ENCODE results near the gene CXorf58.

Gene CXorf58

DNA sequence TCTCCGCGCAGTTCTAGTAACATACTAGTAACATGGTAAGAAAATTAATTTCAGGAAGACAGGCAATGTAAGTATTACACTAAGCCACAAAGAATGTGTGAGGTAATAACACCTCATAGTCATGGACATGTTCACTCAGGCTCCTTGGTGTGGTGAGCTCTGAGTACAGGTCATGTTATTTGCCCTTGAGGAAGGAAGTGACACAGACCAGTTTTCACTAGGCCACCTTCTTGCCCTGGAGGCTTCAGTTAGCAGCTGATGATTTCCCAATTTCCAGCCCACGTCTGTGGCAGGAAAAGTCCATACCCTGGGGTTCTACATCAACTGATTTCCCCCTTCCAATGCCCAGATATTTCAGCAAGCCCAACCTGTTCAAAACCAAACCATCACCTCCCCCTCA lies 6.7 kb upstream of the CXorf58 start:
- Histone ChIP-seq H3K27ac (ENCODE audit: low read depth, low read length) (no peak overlapping the region), H3K27me3 (ENCODE audit: insufficient read depth, low read length) (no peaks in the 10 kb centered on the region), H3K9ac (ENCODE audit: low read depth, low read length) (no peak overlapping the region), H3K4me3 (ENCODE audit: low read length) (no peak overlapping the region), H3K36me3 (ENCODE audit: insufficient read depth, low read length) (no peaks in the 10 kb centered on the region), H3K4me1 (ENCODE audit: insufficient read depth, low read length) (peaks cover 22% of the 10 kb centered on the region), H3K9me3 (ENCODE audit: insufficient read depth, low read depth, low read length) (no peaks in the 10 kb centered on the region)
- 77% methylated on average over 1 of the region's 3 CpGs for WGBS

DNA sequence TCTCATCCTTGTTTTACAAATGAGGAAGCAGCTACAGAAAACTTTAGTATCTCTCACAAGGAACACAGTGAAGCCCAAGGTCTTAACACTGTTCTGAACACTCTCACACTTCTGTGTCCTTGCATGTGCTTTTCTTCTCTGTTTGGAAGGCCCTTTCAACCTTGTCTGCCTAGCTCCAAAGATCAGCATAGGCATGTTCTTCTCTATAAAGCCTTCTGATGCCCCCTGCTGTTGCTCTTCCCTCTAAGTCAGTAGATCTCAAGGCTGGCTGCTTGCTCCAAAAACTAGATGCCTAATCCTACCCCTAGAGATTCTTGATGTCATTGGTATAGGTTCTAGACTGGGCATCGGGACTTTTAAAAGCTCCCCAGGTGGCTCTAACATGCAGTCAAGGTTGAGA lies 6.0 kb upstream of the CXorf58 start:
- Histone ChIP-seq H3K9me3 (ENCODE audit: insufficient read depth, low read depth, low read length) (no peaks in the 10 kb centered on the region), H3K27me3 (ENCODE audit: insufficient read depth, low read length) (no peaks in the 10 kb centered on the region), H3K36me3 (ENCODE audit: insufficient read depth, low read length) (no peaks in the 10 kb centered on the region), H3K4me1 (ENCODE audit: insufficient read depth, low read length) (peaks cover 22% of the 10 kb centered on the region), H3K9ac (ENCODE audit: low read depth, low read length) (no peak overlapping the region), H3K27ac (ENCODE audit: low read depth, low read length) (no peak overlapping the region), H3K4me3 (ENCODE audit: low read length) (no peak overlapping the region)
- 83% methylated on average over 1 of the region's 1 CpG for WGBS

DNA sequence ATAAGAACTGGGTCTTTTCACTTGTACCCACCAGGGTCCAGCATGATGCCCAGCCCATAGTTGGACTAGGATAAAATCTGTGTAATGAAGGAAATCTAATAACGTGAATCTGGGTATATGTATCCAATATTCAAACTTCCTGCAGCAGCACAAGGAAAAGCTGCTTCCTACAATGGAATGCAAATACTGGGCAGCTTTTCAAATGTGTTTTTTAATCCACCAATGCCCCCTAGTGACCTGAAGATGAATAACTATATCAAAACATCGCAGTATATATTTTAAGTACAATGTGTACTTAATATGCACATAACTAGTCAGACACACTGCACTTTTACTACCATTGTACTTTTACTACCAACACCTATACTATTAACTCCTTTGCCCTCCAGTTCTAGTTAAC lies 5.4 kb upstream of the CXorf58 start:
- Histone ChIP-seq H3K36me3 (ENCODE audit: insufficient read depth, low read length) (no peaks in the 10 kb centered on the region), H3K9ac (ENCODE audit: low read depth, low read length) (no peak overlapping the region), H3K27me3 (ENCODE audit: insufficient read depth, low read length) (no peaks in the 10 kb centered on the region), H3K9me3 (ENCODE audit: insufficient read depth, low read depth, low read length) (no peaks in the 10 kb centered on the region), H3K4me1 (ENCODE audit: insufficient read depth, low read length) (peaks cover 22% of the 10 kb centered on the region), H3K4me3 (ENCODE audit: low read length) (no peak overlapping the region), H3K27ac (ENCODE audit: low read depth, low read length) (no peak overlapping the region)
- WGBS = 20% methylated on average over 1 of the region's 2 CpGs

- Histone ChIP-seq H3K9ac (ENCODE audit: low read depth, low read length) (no peak overlapping the region), H3K36me3 (ENCODE audit: insufficient read depth, low read length) (no peaks in the 10 kb centered on the region), H3K4me3 (ENCODE audit: low read length) (no peak overlapping the region), H3K27ac (ENCODE audit: low read depth, low read length) (no peak overlapping the region), H3K9me3 (ENCODE audit: insufficient read depth, low read depth, low read length) (no peaks in the 10 kb centered on the region), H3K4me1 (ENCODE audit: insufficient read depth, low read length) (peaks cover 18% of the 10 kb centered on the region), H3K27me3 (ENCODE audit: insufficient read depth, low read length) (no peaks in the 10 kb centered on the region)
- WGBS = 87% methylated on average over 2 of the region's 2 CpGs
These were observed 3.7 kb upstream of the CXorf58 start for GRCh38 chrX:23904096-23904495.

GRCh38 chrX:23907111-23907497 lies 702 bp upstream of the CXorf58 start:
- Histone ChIP-seq H3K9ac (ENCODE audit: low read depth, low read length) (peak overlapping the region; percentile 86), H3K4me1 (ENCODE audit: insufficient read depth, low read length) (peaks cover 3% of the 10 kb centered on the region; the same call in 1 of the 2 replicates), H3K4me3 (ENCODE audit: low read length) (peak overlapping the region; percentile 83), H3K36me3 (ENCODE audit: insufficient read depth, low read length) (no peaks in the 10 kb centered on the region), H3K9me3 (ENCODE audit: insufficient read depth, low read depth, low read length) (no peaks in the 10 kb centered on the region), H3K27me3 (ENCODE audit: insufficient read depth, low read length) (no peaks in the 10 kb centered on the region), H3K27ac (ENCODE audit: low read depth, low read length) (peak overlapping the region; percentile 96)
- WGBS = 0% methylated on average over 9 of the region's 12 CpGs

DNA sequence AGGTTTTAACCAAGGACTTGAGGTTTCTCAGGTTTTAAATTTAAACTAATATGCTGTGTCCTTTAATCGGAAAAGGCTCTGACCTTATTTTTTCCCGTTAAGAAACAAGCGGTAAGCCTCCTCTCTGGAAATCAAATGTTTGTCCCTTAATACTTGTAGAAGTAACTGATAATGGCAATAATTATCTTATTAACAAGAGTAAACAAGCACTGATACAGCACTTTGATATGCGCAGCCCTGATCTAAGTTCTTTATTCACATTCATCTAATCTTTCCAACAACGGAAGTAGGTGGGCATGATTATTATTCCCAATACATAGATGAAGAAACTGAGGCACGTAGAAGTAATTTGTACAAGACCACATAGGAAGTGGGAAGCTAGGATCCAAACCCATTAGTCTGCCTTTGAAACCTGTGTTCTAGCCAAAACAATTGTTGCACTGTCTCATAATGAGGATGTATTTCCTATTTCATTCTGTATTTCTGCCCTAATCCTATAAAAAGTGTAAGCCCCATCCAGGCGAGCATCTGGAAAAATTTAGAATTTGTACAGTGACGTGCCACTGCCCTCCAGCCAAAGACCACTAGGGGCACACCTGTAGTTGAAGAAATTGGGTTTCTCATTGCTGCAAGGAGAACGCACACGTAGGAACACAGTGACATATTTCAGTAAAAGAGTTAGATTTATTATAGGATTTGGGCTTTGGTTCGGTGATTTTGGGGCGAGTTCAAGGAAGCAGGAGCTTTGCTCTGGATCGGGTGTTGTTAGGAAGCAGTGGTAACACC lies 606 bp downstream of the CXorf58 start:
- H3K4me3 ChIP-seq (ENCODE audit: low read length) = peak overlapping the region; percentile 83
- peak overlapping the region; percentile 96; the same call in 1 of the 2 replicates for H3K27ac ChIP-seq (ENCODE audit: low read depth, low read length)
- no peaks in the 10 kb centered on the region for H3K27me3 ChIP-seq (ENCODE audit: insufficient read depth, low read length)
- peak overlapping the region; percentile 35; the same call in 1 of the 2 replicates for H3K9ac ChIP-seq (ENCODE audit: low read depth, low read length)
- WGBS = 86% methylated on average over 7 of the region's 13 CpGs
- H3K36me3 ChIP-seq (ENCODE audit: insufficient read depth, low read length) = no peaks in the 10 kb centered on the region
- H3K4me1 ChIP-seq (ENCODE audit: insufficient read depth, low read length) = no peaks in the 10 kb centered on the region
- H3K9me3 ChIP-seq (ENCODE audit: insufficient read depth, low read depth, low read length) = no peaks in the 10 kb centered on the region

DNA sequence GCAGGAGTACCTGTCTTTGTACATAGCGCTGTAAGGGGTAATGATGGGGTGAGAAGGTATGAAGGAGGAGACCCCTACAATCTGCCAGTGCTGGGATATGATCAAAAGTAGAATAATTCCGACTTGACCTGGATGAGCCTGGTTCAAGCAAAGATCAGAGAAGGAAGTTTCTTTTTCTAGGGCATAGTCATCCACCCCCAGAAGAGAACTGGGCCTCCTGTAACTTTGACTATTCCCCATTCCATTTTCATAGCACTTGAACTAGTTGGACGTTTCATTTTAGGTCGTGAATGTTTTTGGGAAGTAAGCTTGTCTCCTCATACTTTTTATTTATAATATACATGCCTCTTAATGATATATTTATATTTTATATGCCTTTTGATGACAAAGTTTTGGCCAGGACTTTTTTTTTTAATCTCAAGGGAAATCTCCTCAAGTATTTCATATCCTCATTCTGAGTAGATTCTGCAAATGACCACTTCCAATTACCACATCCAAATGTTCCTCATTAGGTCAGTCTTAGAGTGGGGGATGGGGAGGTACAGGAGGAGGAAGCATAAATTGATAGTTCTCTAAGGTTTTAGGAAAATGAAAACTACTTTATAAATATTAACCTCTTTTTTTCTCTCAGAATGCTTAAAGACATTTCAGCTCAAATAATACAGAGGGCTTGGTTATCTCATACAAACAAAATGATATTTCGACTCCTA lies 3.5 kb downstream of the CXorf58 start:
- Histone ChIP-seq H3K9me3 (ENCODE audit: insufficient read depth, low read depth, low read length) (no peaks in the 10 kb centered on the region), H3K27ac (ENCODE audit: low read depth, low read length) (no peak overlapping the region), H3K36me3 (ENCODE audit: insufficient read depth, low read length) (no peaks in the 10 kb centered on the region), H3K9ac (ENCODE audit: low read depth, low read length) (no peak overlapping the region), H3K4me1 (ENCODE audit: insufficient read depth, low read length) (no peaks in the 10 kb centered on the region), H3K27me3 (ENCODE audit: insufficient read depth, low read length) (no peaks in the 10 kb centered on the region), H3K4me3 (ENCODE audit: low read length) (no peak overlapping the region)
- WGBS = 89% methylated on average over 3 of the region's 5 CpGs

GRCh38 chrX:23919148-23919547 lies 11.3 kb downstream of the CXorf58 start:
- Histone ChIP-seq H3K4me3 (ENCODE audit: low read length) (no peak overlapping the region), H3K27me3 (ENCODE audit: insufficient read depth, low read length) (no peaks in the 10 kb centered on the region), H3K9ac (ENCODE audit: low read depth, low read length) (no peak overlapping the region), H3K9me3 (ENCODE audit: insufficient read depth, low read depth, low read length) (no peaks in the 10 kb centered on the region), H3K27ac (ENCODE audit: low read depth, low read length) (no peak overlapping the region), H3K36me3 (ENCODE audit: insufficient read depth, low read length) (no peaks in the 10 kb centered on the region), H3K4me1 (ENCODE audit: insufficient read depth, low read length) (no peaks in the 10 kb centered on the region)
- 100% methylated on average over 1 of the region's 1 CpG for WGBS

GRCh38 chrX:23919706-23920320 lies 12.0 kb downstream of the CXorf58 start:
- WGBS = 61% methylated on average over 9 of the region's 9 CpGs
- Histone ChIP-seq H3K36me3 (ENCODE audit: insufficient read depth, low read length) (no peaks in the 10 kb centered on the region), H3K27ac (ENCODE audit: low read depth, low read length) (no peak overlapping the region), H3K9ac (ENCODE audit: low read depth, low read length) (no peak overlapping the region), H3K27me3 (ENCODE audit: insufficient read depth, low read length) (no peaks in the 10 kb centered on the region), H3K4me3 (ENCODE audit: low read length) (no peak overlapping the region), H3K4me1 (ENCODE audit: insufficient read depth, low read length) (no peaks in the 10 kb centered on the region), H3K9me3 (ENCODE audit: insufficient read depth, low read depth, low read length) (no peaks in the 10 kb centered on the region)

DNA sequence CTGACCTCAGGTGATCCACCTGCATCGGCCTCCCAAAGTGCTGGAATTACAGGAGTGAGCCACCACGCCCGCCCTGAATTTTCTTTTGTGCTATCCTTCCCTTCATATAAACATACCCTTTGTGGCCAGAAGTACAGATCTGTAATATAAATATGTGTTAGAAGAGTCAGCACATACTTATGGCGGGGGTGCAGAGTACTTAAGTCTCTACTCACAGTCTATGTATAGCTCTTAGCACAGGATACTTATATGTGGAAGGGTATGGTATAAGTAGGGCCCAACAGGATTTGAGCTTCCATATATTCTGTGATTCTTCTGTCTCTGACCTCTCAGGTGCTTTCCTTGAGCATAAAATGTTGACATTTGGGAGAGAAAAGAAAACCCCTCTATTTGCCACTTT lies 18.2 kb downstream of the CXorf58 start:
- Histone ChIP-seq H3K4me1 (ENCODE audit: insufficient read depth, low read length) (no peaks in the 10 kb centered on the region), H3K9me3 (ENCODE audit: insufficient read depth, low read depth, low read length) (no peaks in the 10 kb centered on the region), H3K27ac (ENCODE audit: low read depth, low read length) (no peak overlapping the region), H3K4me3 (ENCODE audit: low read length) (no peak overlapping the region), H3K9ac (ENCODE audit: low read depth, low read length) (no peak overlapping the region), H3K36me3 (ENCODE audit: insufficient read depth, low read length) (no peaks in the 10 kb centered on the region), H3K27me3 (ENCODE audit: insufficient read depth, low read length) (no peaks in the 10 kb centered on the region)
- 97% methylated on average over 3 of the region's 4 CpGs for WGBS

- Histone ChIP-seq H3K9me3 (ENCODE audit: insufficient read depth, low read depth, low read length) (no peaks in the 10 kb centered on the region), H3K4me1 (ENCODE audit: insufficient read depth, low read length) (no peaks in the 10 kb centered on the region), H3K27me3 (ENCODE audit: insufficient read depth, low read length) (no peaks in the 10 kb centered on the region), H3K4me3 (ENCODE audit: low read length) (no peak overlapping the region), H3K9ac (ENCODE audit: low read depth, low read length) (no peak overlapping the region), H3K27ac (ENCODE audit: low read depth, low read length) (no peak overlapping the region), H3K36me3 (ENCODE audit: insufficient read depth, low read length) (no peaks in the 10 kb centered on the region)
- WGBS = no CpG with 5 or more reads among the region's 2 CpGs
These were observed 23.2 kb downstream of the CXorf58 start for GRCh38 chrX:23930894-23931604.

Data from HUES64 (cell line).